Osteoblast (primary cell): ENCODE results near the gene GREB1. TPM values are rescaled to one million over a fixed set of nuclear protein-coding genes. Genes with fewer than 3 reads are reported as not detected.

Experiments
- DNase-seq: peaks from one replicate; pipeline ENCODE4 v3.0.0; 2011; ENCODE audit warnings: low spot score, mixed read lengths; ENCODE audit not compliant: insufficient read length; ENCODE audit errors: missing footprints
- H2AFZ ChIP-seq: 2 replicates; pipeline ENCODE4 v1.6.0; 2011; ENCODE audit warnings: mild to moderate bottlenecking, low read length
- H3K27ac ChIP-seq: 2 replicates; pipeline ENCODE4 v1.5.1; 2011; ENCODE audit warnings: mild to moderate bottlenecking, low read depth, low read length, moderate library complexity
- H3K27me3 ChIP-seq: 2 replicates; pipeline ENCODE4 v1.6.0; 2012; ENCODE audit warnings: mild to moderate bottlenecking, control low read depth, inconsistent platforms, low read length, moderate library complexity; ENCODE audit not compliant: insufficient read depth
- H3K36me3 ChIP-seq: 2 replicates; pipeline ENCODE4 v1.5.1; 2011; ENCODE audit warnings: mild to moderate bottlenecking, low read length, control low read depth, moderate library complexity; ENCODE audit not compliant: insufficient read depth
- H3K4me1 ChIP-seq: 2 replicates; pipeline ENCODE4 v1.5.1; 2011; ENCODE audit warnings: mild to moderate bottlenecking, low read length, control low read depth, moderate library complexity; ENCODE audit not compliant: insufficient read depth
- H3K4me2 ChIP-seq: 2 replicates; pipeline ENCODE4 v1.6.0; 2011; ENCODE audit warnings: mild to moderate bottlenecking, low read length; ENCODE audit not compliant: insufficient read depth
- H3K4me3 ChIP-seq: fragments of 200-600 bp; sonication (generic); 3 replicates; pipeline ENCODE4 v1.5.1; 2012; ENCODE audit warnings: mild to moderate bottlenecking, low read length, inconsistent platforms; ENCODE audit not compliant: insufficient read depth
- H3K79me2 ChIP-seq: 2 replicates; pipeline ENCODE4 v1.6.0; 2012; ENCODE audit warnings: mild to moderate bottlenecking, low read length, control low read depth, inconsistent platforms; ENCODE audit not compliant: insufficient read depth
- H3K9me3 ChIP-seq: 2 replicates; pipeline ENCODE4 v1.5.1; 2011; ENCODE audit warnings: low read depth, low read length, control low read depth
- H4K20me1 ChIP-seq: 2 replicates; pipeline ENCODE4 v1.6.0; 2012; ENCODE audit warnings: mild to moderate bottlenecking, low read length, control low read depth; ENCODE audit not compliant: insufficient read depth
- total RNA-seq: library from RNA; depleted of rRNA; stranded (reverse); fragments of >200 nt; gene quantifications from 2 replicates; pipeline ENCODE4 v1.2.3, GENCODE V29; 2012
- TF ChIP-seq, protein P1 (sequence below): IDR thresholded peaks from 2 replicates; pipeline ENCODE4 v1.5.1; 2011; ENCODE audit warnings: mild to moderate bottlenecking, low read depth, low read length, moderate library complexity; ENCODE audit errors: extremely low read depth

The GREB1 gene
- total RNA-seq, 1 donor = 1.1 TPM

DNA sequence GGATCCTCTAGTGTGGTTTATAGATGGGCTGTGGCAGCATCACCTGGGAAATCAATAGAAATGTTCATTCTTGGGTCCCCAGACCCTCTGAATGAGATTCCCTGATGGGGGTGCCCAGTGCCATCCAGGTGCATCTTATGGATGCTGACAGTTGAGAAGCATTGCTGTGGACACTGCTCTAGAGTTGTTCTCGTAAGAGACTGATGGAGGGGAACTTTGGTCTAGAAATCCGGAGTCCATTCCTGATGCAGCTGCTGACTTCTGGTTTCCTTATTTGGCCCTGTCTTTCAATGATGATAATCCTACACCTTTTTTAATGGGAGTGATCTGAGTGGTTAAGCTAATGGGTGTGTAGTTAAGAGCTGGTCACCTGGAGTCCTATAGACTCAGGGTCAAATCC lies 39.5 kb upstream of the GREB1 start:
- Histone ChIP-seq H4K20me1 (no peaks in the 10 kb centered on the region), H3K27me3 (peaks cover 6% of the 10 kb centered on the region), H2AFZ (no peak overlapping the region), H3K9me3 (no peaks in the 10 kb centered on the region), H3K4me2 (no peak overlapping the region), H3K36me3 (no peaks in the 10 kb centered on the region), H3K4me3 (no peak overlapping the region), H3K79me2 (no peaks in the 10 kb centered on the region), H3K27ac (no peak overlapping the region), H3K4me1 (peaks cover 2% of the 10 kb centered on the region)
- DNase-seq = no peak
- TF ChIP-seq, protein P1, sequence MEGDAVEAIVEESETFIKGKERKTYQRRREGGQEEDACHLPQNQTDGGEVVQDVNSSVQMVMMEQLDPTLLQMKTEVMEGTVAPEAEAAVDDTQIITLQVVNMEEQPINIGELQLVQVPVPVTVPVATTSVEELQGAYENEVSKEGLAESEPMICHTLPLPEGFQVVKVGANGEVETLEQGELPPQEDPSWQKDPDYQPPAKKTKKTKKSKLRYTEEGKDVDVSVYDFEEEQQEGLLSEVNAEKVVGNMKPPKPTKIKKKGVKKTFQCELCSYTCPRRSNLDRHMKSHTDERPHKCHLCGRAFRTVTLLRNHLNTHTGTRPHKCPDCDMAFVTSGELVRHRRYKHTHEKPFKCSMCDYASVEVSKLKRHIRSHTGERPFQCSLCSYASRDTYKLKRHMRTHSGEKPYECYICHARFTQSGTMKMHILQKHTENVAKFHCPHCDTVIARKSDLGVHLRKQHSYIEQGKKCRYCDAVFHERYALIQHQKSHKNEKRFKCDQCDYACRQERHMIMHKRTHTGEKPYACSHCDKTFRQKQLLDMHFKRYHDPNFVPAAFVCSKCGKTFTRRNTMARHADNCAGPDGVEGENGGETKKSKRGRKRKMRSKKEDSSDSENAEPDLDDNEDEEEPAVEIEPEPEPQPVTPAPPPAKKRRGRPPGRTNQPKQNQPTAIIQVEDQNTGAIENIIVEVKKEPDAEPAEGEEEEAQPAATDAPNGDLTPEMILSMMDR = no peak

DNA sequence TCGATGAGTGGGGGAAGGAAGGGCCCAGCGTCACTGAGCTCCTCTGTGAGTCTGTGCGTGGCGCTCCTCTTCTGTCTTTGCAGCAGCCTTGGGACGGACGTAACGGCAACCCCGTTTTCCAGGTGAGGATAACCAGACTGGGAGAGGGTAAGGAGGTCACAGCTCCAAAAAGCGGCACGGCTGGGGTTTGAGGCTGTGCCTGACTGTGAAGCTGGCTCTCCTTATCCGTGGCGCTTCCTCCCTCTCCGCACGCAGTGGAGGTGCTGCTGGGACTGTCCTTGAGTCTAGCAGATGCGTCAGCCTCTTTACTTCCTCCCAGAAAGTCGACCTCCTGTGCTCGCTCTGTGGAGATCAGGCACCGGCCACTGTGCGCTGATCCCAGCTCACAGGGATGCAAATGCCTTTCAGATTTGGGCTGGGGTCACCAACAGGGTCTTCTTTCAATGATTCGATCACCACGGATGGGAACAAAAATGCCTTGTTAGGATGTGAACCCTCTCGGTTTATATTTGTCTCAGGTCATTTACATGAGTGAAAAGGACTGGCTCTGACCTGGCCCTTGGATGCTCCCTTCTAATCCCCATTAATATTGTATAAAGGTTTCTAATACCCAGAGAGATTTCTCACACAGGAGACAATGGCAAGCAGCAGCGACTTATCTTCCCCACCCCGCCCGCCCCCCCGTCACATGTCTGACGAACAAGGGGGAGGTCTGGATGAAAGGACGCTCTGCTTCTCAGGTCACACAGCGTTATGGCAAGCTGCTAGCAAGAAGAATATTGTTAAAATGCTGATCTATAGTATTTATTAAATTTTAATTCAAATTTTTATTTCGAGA lies 37.8 kb upstream of the GREB1 start:
- no peaks in the 10 kb centered on the region for H4K20me1 ChIP-seq
- H3K27me3 ChIP-seq = peaks cover 6% of the 10 kb centered on the region
- H3K4me2 ChIP-seq = no peak overlapping the region
- H2AFZ ChIP-seq = no peak overlapping the region
- no peak overlapping the region for H3K27ac ChIP-seq
- no peaks in the 10 kb centered on the region for H3K9me3 ChIP-seq
- H3K4me3 ChIP-seq = no peak overlapping the region
- no peaks in the 10 kb centered on the region for H3K36me3 ChIP-seq
- H3K79me2 ChIP-seq = no peaks in the 10 kb centered on the region
- no peak for DNase-seq
- TF ChIP-seq, protein P1 = no peak
- H3K4me1 ChIP-seq = peaks cover 2% of the 10 kb centered on the region

DNA sequence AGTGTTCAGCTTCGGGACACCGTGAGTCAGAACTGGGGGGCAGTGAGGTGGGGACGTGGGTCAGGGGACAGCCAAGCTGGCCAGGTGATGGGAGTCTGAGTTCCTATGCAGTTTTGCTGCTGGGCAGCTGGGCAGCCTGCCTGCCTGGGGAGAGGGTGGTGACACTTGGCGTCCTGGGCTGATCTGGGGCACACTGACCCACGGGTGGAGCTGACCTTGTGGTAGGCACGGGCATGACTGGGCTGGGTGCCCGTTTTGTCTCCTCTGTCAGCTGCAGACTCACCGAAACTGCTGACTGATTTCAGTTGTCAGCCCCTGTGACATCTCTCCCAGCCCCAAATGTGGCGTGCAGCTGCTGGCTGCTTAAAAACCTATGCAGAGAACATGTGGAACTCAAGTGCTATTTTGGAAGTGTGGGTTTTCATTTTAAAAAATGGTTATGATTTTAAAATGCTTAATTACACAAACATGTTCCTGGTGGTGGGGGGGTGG lies 35.3 kb upstream of the GREB1 start:
- H3K4me3 ChIP-seq = no peak overlapping the region
- no peaks in the 10 kb centered on the region for H3K36me3 ChIP-seq
- TF ChIP-seq, protein P1 = no peak
- no peaks in the 10 kb centered on the region for H3K79me2 ChIP-seq
- H3K4me1 ChIP-seq = peaks cover 2% of the 10 kb centered on the region
- no peaks in the 10 kb centered on the region for H4K20me1 ChIP-seq
- H3K9me3 ChIP-seq = no peaks in the 10 kb centered on the region
- H3K4me2 ChIP-seq = no peak overlapping the region
- H3K27me3 ChIP-seq = no peaks in the 10 kb centered on the region
- no peak overlapping the region for H3K27ac ChIP-seq
- H2AFZ ChIP-seq = no peak overlapping the region
- peak; percentile 75 for DNase-seq

DNA sequence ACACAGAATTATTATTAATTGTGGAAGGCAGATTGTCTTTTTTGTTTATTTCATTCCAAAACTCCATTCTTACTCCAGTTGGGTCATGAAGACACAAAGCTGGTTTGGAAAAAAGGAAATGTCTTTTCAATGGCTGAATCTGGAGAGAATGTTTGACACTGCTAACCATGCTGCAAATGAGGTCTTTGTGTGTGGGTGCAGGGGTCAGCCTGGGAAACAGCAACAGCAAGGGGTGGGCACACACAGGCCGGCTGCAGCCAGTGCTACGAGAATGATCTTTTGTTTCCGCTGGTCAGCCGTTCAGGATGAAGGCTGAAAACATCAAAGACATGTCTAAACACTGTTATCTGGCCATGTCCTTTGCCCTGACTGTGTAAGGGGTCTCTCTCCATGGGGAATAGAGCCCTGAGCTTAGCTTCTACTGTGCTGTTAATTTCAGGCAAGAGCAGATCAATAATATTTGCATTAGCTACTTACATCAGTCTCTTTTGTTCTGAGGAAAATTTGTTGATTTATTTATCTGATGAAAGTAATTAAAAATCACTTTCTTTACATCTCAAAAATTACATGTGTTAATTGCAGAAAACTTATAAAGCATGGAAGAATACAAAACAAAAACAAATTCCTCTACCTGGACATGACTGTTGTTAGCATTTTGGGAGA lies 34.6 kb upstream of the GREB1 start:
- peaks cover 2% of the 10 kb centered on the region for H3K4me1 ChIP-seq
- no peak overlapping the region for H3K4me2 ChIP-seq
- no peaks in the 10 kb centered on the region for H4K20me1 ChIP-seq
- H3K9me3 ChIP-seq = no peaks in the 10 kb centered on the region
- no peak overlapping the region for H2AFZ ChIP-seq
- no peak overlapping the region for H3K4me3 ChIP-seq
- DNase-seq = no peak
- H3K36me3 ChIP-seq = no peaks in the 10 kb centered on the region
- no peak overlapping the region for H3K27ac ChIP-seq
- TF ChIP-seq, protein P1 = no peak
- no peaks in the 10 kb centered on the region for H3K79me2 ChIP-seq
- no peaks in the 10 kb centered on the region for H3K27me3 ChIP-seq
